Gastrocnemius medialis (tissue), 4 donors: ENCODE measurements around the gene C1orf232. TPM values are rescaled to one million over a fixed set of nuclear protein-coding genes. Genes with fewer than 3 reads are reported as not detected.
A peak's percentile ranks its signal among the peaks of the same experiment; 100 is the strongest.

Source experiments
- ATAC-seq, 2 donors: fragments of 150-250 bp; one replicate each; pipeline ENCODE4 v1.9.1; 2016
- DNase-seq, 2 donors: peaks; one replicate each; pipeline ENCODE4 v3.0.0-alpha.2; 2019
- H3K27ac ChIP-seq, 4 donors: fragments of 200-600 bp; sonication (generic); 1 replicate in 1 of 4; 2 replicates in 3 of 4; pipeline ENCODE4 v1.5.1; 2016 to 2018; ENCODE audit warnings: mild to moderate bottlenecking in 2 of 4, moderate library complexity in 1 of 4
- H3K27me3 ChIP-seq, 3 donors: fragments of 200-600 bp; sonication (generic) in 2 of 3; 1 replicate in 1 of 3; 2 replicates in 2 of 3; pipeline versions ENCODE4 v1.5.1 to v1.6.0; 2016 to 2019; ENCODE audit warnings: mild to moderate bottlenecking in 1 of 3, moderate library complexity in 1 of 3
- H3K36me3 ChIP-seq, 2 donors: fragments of 200-600 bp; sonication (generic) in 1 of 2; one replicate each; pipeline ENCODE4 v1.5.1; 2017 to 2018
- H3K4me1 ChIP-seq, 2 donors: fragments of 200-600 bp; sonication (generic) in 1 of 2; one replicate each; pipeline ENCODE4 v1.5.1; 2016 to 2017; ENCODE audit warnings: mild to moderate bottlenecking in 2 of 2
- H3K4me3 ChIP-seq, 4 donors: fragments of 200-600 bp; sonication (generic) in 3 of 4; 1 replicate in 1 of 4; 2 replicates in 3 of 4; pipeline ENCODE4 v1.5.1; 2016 to 2019; ENCODE audit warnings: mild to moderate bottlenecking in 2 of 4
- H3K9me3 ChIP-seq, 3 donors: fragments of 200-600 bp; sonication (generic) in 2 of 3; 1 replicate in 1 of 3; 2 replicates in 2 of 3; pipeline ENCODE4 v1.5.1; 2016 to 2019
- POLR2A ChIP-seq, 2 donors: fragments of 450-650 bp; IDR thresholded peaks; one replicate each; pipeline ENCODE4 v1.6.1; 2017; ENCODE audit warnings: antibody characterized with exemption in 2 of 2, mild to moderate bottlenecking in 2 of 2, moderate library complexity in 2 of 2
- in situ Hi-C, 4 donors: fragments of 200-750 bp; cut with MboI; loops; one replicate each; pipeline versions ENCODE4 v1.15.0 to v1.8.0; 2017; ENCODE audit warnings: low sequenced_read_pairs in 4 of 4
- intact Hi-C: fragments of 100-400 bp; cut with DNase I; formaldehyde crosslinking; loops from one replicate; pipeline ENCODE4 v1.15.1; 2023; ENCODE audit warnings: low total_unique reads
- total RNA-seq, 4 donors: library from RNA; depleted of rRNA; stranded (reverse); fragments of >200 nt; gene quantifications; one replicate each; pipeline versions ENCODE4 v1.1.0 to v1.2.3, GENCODE V29; 2016
- TF ChIP-seq, protein P1 (sequence below), 5 experiments: fragments of 450-650 bp in 3 of 5; fragments of 200-600 bp in 2 of 5; sonication (generic) in 2 of 5; IDR thresholded peaks in 4 of 5; conservative IDR thresholded peaks in 1 of 5; 1 replicate in 4 of 5; 2 replicates in 1 of 5; pipeline ENCODE4 v1.5.1; 2016 to 2019; ENCODE audit warnings: antibody characterized with exemption in 5 of 5, mild to moderate bottlenecking in 3 of 5, moderate library complexity in 3 of 5

The C1orf232 gene
- total RNA-seq, 4 donors from 2014 or later: not detected

DNA sequence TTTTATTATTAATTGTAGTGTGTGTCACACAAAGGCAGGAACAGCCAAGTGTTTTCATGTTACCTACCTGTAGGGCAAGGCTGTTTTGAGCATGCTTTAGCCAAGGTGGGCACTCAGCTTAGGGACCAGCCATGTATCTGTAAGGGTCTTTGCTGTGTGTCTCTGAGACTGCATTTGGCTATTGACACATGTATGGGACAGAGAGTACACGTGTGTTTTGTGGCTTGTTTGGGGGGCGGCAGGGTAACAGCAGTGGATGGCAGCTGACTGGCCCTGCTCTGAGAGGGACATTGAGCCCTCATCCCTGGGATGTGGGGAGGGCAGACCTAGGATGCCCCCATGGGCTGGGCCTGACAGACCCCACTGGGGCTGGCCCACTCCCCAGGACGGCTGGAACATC is 28.5 kb upstream of the C1orf232 start:
- Histone ChIP-seq H3K36me3 (no peaks in the 10 kb centered on the region), H3K4me1 (no peaks in the 10 kb centered on the region), H3K9me3 (no peaks in the 10 kb centered on the region), H3K27me3 (no peaks in the 10 kb centered on the region), H3K27ac (no peak overlapping the region), H3K4me3 (no peak overlapping the region)
- TF ChIP-seq POLR2A (IDR thresholded peaks at IDR 0.05): no peak
- TF ChIP-seq, protein P1, sequence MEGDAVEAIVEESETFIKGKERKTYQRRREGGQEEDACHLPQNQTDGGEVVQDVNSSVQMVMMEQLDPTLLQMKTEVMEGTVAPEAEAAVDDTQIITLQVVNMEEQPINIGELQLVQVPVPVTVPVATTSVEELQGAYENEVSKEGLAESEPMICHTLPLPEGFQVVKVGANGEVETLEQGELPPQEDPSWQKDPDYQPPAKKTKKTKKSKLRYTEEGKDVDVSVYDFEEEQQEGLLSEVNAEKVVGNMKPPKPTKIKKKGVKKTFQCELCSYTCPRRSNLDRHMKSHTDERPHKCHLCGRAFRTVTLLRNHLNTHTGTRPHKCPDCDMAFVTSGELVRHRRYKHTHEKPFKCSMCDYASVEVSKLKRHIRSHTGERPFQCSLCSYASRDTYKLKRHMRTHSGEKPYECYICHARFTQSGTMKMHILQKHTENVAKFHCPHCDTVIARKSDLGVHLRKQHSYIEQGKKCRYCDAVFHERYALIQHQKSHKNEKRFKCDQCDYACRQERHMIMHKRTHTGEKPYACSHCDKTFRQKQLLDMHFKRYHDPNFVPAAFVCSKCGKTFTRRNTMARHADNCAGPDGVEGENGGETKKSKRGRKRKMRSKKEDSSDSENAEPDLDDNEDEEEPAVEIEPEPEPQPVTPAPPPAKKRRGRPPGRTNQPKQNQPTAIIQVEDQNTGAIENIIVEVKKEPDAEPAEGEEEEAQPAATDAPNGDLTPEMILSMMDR (IDR thresholded peaks at IDR 0.05 in 4 of 5, conservative IDR thresholded peaks at IDR 0.05 in 1 of 5): no peak
- intact Hi-C loops: no loop called here
- ATAC-seq (no peak), DNase-seq (no peak)
- in situ Hi-C loops: no loop called here

DNA sequence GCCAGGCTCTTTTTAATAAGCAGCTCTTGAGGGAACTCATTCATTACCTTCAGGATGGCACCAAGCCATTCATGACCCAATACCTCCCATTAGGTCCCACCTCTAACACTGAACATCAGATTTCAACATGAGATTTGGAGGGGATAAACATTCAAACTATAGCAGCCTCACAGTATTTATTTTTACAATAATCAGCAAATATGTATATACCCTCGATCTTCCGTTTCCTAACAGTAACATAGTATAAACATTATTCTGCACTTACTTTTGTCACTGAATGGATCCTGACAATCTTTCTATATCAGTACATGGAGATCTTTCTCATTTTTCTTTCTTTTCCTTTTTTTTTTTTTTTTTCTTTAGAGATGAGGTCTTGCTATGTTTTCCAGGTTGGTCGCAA is 27.0 kb upstream of the C1orf232 start:
- in situ Hi-C loops: no loop called here
- H3K9me3 ChIP-seq: no peaks in the 10 kb centered on the region

DNA sequence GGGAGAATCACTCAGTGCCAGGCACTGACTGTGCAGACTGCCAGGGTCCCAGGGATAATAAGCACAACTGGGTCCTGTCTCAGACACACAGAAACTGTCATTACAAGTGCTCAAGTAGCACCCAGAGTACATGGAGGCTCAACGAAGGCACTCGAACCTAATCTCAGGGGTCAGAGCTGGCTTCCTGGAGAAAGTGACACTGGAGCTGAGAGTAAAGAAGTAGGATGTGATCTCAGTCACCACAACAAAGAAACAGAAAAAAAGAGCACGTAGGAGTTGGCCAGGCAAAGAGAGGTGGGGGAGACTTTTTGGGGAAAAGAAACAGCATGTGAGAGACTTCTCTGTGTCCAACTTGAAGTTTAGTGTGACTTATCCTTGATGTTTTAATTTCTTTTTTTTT is 23.0 kb upstream of the C1orf232 start:
- in situ Hi-C loops: no loop called here
- TF ChIP-seq, protein P1 (IDR thresholded peaks at IDR 0.05 in 4 of 5, conservative IDR thresholded peaks at IDR 0.05 in 1 of 5): no peak
- TF ChIP-seq POLR2A (IDR thresholded peaks at IDR 0.05): no peak
- no peak for ATAC-seq
- Histone ChIP-seq H3K4me3 (no peak overlapping the region), H3K27me3 (no peaks in the 10 kb centered on the region), H3K36me3 (peaks cover 0 to 28% of the 10 kb centered on the region in 2 donors), H3K27ac (no peak overlapping the region), H3K9me3 (no peaks in the 10 kb centered on the region), H3K4me1 (no peaks in the 10 kb centered on the region)
- intact Hi-C loops: no loop called here
- DNase-seq: no peak

More for the DNA sequence above, 27.0 kb upstream of the C1orf232 start:
- Histone ChIP-seq H3K27me3 (no peaks in the 10 kb centered on the region), H3K27ac (no peak overlapping the region), H3K4me3 (no peak overlapping the region), H3K4me1 (no peaks in the 10 kb centered on the region), H3K36me3 (no peaks in the 10 kb centered on the region)
- ATAC-seq (no peak), DNase-seq (no peak)
- intact Hi-C loops: no loop called here
- TF ChIP-seq, protein P1 (IDR thresholded peaks at IDR 0.05 in 4 of 5, conservative IDR thresholded peaks at IDR 0.05 in 1 of 5): no peak
- TF ChIP-seq POLR2A (IDR thresholded peaks at IDR 0.05): no peak

DNA sequence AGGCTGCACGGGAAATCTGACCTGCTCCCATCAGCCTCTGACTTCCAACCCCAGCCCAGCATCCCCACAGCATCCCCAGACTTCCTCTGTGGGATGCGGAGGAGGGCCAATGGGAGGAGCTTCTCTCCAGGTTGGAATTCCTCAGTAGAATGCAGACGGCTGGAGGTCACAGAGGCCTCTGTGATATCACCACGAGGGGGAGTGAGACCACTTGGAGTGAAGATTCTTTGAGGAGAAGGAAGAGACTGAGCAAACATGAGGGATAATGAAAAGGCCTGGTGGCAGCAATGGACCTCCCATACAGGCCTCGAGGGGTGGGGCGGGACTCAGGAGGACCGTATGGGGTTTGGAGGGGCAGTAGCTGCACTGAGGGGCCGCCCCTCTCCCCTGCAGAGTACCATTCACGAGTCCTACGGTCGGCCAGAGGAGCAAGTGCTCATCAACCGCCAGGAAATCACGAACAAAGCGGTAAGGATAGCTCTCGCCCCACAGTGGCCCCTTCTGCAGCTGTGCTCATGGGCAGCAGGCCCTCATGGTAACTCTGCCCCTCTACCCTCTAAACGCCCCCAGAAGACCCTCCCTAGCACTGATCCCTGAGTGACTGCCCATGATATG is 21.7 kb upstream of the C1orf232 start, which contains the start of gene CATSPER4:
Gene CATSPER4 (plus strand): TSS at position 230 of the 615 bp plus-strand sequence. CDS start 26 bp downstream, at position 256.
- DNase-seq: no peak
- no peaks in the 10 kb centered on the region for H3K9me3 ChIP-seq
- no peaks in the 10 kb centered on the region for H3K4me1 ChIP-seq
- ATAC-seq: peak in 1 of 2 donors; percentile 66
- peaks cover 0 to 40% of the 10 kb centered on the region in 2 donors for H3K36me3 ChIP-seq
- H3K27ac ChIP-seq: no peak within 1 kb of the TSS
- TF ChIP-seq, protein P1 (IDR thresholded peaks at IDR 0.05 in 4 of 5, conservative IDR thresholded peaks at IDR 0.05 in 1 of 5): peak in 4 of 5 experiments; percentile 8 to 45 (median 26)
- no peak for TF ChIP-seq POLR2A (IDR thresholded peaks at IDR 0.05)
- no peaks in the 10 kb centered on the region for H3K27me3 ChIP-seq
- in situ Hi-C loops (no loop called here), intact Hi-C loops (no loop called here)
- no peak within 1 kb of the TSS for H3K4me3 ChIP-seq
